Endothelial cell of umbilical vein (primary cell): ENCODE results near the gene ASIP.

Experiments
- FOS ChIP-seq: IDR thresholded peaks from 2 replicates; pipeline ENCODE4 v1.6.1; 2011; ENCODE audit warnings: mild to moderate bottlenecking, low read length, moderate library complexity, borderline replicate concordance; ENCODE audit not compliant: insufficient read depth
- JUN ChIP-seq: IDR thresholded peaks from 2 replicates; pipeline ENCODE4 v1.6.1; 2011; ENCODE audit warnings: borderline replicate concordance, low read depth; ENCODE audit not compliant: insufficient read length, insufficient read depth
- POLR2A ChIP-seq: IDR thresholded peaks from 2 replicates; pipeline ENCODE4 v1.6.1; 2012; ENCODE audit warnings: low read depth, mild to moderate bottlenecking, control low read depth, low read length
- POLR2AphosphoS5 ChIP-seq: IDR thresholded peaks from 2 replicates; pipeline ENCODE4 v1.6.1; 2012; ENCODE audit warnings: low read depth, mild to moderate bottlenecking, control low read depth, low read length, moderate library complexity; ENCODE audit not compliant: insufficient read depth
- TF ChIP-seq, protein P1 (sequence below), 2 donors: IDR thresholded peaks; 1 replicate in 1 of 2; 2 replicates in 1 of 2; pipeline ENCODE4 v1.5.1; 2011; ENCODE audit warnings: low read length in 2 of 2, mild to moderate bottlenecking in 2 of 2, moderate library complexity in 2 of 2, control low read depth in 1 of 2, inconsistent platforms in 1 of 2, low read depth in 1 of 2; ENCODE audit not compliant: insufficient read depth in 1 of 2; ENCODE audit errors: extremely low read depth in 1 of 2

DNA sequence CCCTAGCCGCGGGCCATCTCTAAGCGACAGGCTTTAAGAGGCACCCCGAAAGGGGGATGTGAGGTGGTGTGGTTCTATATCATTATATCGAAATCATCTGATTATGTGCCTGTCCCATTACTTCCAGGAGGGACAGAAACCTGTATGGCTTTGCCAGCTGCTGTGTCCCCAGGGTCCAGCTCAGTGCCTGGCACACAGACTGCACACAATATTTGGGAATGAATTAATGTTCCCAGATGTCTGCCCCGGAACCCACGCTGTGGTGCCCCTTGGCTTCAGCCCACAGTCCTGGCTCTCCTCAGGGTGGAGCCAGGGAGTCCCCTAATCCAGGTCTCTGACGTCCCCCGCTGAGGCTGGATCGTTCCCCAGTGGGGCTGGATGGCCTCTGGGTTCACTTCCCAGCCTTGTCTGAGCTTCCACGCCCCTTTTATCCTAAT lies 70.8 kb downstream of the ASIP start:
- TF ChIP-seq, protein P1, sequence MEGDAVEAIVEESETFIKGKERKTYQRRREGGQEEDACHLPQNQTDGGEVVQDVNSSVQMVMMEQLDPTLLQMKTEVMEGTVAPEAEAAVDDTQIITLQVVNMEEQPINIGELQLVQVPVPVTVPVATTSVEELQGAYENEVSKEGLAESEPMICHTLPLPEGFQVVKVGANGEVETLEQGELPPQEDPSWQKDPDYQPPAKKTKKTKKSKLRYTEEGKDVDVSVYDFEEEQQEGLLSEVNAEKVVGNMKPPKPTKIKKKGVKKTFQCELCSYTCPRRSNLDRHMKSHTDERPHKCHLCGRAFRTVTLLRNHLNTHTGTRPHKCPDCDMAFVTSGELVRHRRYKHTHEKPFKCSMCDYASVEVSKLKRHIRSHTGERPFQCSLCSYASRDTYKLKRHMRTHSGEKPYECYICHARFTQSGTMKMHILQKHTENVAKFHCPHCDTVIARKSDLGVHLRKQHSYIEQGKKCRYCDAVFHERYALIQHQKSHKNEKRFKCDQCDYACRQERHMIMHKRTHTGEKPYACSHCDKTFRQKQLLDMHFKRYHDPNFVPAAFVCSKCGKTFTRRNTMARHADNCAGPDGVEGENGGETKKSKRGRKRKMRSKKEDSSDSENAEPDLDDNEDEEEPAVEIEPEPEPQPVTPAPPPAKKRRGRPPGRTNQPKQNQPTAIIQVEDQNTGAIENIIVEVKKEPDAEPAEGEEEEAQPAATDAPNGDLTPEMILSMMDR (IDR thresholded peaks at IDR 0.05; ENCODE audit: extremely low read depth in 1 of 2, insufficient read depth in 1 of 2, low read depth in 1 of 2, low read length in 2 of 2): no peak
- TF ChIP-seq POLR2AphosphoS5 (no peak), FOS (no peak), JUN (no peak), POLR2A (no peak)
